ENCODE measurements around the gene SMCO3. TPM values are rescaled to one million over a fixed set of nuclear protein-coding genes. Genes with fewer than 3 reads are reported as not detected.

The SMCO3 gene
- total and polyA plus RNA-seq, 10 of the 15 experiments (the other 5 are each of a cell fraction or from before 2014, with no cell fraction given): 0.05 to 0.35 (median 0.10) TPM; not detected in 6

DNA sequence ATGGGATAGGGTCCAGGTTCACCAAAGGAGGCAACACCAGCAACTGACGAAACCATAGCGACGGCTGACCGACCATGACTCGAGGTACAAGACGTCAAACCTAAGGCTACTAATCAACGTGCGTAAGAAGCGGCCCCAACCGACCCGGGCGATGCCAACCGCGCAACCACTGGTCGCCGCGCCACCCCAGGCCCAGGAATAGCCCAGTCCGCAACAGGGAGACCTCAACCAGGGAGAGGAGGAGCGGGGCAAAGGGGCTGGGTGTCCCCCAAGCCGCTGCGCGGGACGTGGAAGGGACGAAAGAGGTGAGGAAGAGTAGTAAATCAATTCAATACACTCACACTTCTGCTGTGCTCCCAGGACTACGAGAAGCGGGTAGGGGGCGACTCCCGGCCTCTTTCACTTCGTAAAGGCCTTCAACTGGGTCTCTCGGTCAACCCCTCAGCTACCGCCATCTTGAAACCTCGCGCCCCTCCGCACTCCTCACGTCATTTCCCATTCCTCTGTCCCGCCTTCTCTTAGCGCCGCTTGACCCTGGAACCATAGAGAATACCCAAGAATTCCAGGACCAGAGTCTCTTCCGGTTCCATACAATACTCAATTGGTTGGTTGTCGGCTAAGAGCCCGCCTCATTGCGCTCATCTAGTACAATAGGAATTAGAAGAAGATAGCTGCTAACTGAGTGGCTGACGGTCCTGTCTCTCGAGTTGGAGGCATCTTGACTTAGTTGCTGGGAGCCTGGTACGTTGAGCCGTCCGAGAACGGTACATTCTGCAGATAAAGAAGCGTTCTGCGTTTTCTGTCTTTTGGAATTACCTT, 10.8 kb downstream of the SMCO3 start, which contains the start of the genes C12orf60 and WBP11 (continued):
- TF ChIP-seq, protein P1, sequence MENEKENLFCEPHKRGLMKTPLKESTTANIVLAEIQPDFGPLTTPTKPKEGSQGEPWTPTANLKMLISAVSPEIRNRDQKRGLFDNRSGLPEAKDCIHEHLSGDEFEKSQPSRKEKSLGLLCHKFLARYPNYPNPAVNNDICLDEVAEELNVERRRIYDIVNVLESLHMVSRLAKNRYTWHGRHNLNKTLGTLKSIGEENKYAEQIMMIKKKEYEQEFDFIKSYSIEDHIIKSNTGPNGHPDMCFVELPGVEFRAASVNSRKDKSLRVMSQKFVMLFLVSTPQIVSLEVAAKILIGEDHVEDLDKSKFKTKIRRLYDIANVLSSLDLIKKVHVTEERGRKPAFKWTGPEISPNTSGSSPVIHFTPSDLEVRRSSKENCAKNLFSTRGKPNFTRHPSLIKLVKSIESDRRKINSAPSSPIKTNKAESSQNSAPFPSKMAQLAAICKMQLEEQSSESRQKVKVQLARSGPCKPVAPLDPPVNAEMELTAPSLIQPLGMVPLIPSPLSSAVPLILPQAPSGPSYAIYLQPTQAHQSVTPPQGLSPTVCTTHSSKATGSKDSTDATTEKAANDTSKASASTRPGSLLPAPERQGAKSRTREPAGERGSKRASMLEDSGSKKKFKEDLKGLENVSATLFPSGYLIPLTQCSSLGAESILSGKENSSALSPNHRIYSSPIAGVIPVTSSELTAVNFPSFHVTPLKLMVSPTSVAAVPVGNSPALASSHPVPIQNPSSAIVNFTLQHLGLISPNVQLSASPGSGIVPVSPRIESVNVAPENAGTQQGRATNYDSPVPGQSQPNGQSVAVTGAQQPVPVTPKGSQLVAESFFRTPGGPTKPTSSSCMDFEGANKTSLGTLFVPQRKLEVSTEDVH (IDR thresholded peaks at IDR 0.05; ENCODE audit: low read depth, partially characterized antibody): no peak
- TF ChIP-seq, protein P2, sequence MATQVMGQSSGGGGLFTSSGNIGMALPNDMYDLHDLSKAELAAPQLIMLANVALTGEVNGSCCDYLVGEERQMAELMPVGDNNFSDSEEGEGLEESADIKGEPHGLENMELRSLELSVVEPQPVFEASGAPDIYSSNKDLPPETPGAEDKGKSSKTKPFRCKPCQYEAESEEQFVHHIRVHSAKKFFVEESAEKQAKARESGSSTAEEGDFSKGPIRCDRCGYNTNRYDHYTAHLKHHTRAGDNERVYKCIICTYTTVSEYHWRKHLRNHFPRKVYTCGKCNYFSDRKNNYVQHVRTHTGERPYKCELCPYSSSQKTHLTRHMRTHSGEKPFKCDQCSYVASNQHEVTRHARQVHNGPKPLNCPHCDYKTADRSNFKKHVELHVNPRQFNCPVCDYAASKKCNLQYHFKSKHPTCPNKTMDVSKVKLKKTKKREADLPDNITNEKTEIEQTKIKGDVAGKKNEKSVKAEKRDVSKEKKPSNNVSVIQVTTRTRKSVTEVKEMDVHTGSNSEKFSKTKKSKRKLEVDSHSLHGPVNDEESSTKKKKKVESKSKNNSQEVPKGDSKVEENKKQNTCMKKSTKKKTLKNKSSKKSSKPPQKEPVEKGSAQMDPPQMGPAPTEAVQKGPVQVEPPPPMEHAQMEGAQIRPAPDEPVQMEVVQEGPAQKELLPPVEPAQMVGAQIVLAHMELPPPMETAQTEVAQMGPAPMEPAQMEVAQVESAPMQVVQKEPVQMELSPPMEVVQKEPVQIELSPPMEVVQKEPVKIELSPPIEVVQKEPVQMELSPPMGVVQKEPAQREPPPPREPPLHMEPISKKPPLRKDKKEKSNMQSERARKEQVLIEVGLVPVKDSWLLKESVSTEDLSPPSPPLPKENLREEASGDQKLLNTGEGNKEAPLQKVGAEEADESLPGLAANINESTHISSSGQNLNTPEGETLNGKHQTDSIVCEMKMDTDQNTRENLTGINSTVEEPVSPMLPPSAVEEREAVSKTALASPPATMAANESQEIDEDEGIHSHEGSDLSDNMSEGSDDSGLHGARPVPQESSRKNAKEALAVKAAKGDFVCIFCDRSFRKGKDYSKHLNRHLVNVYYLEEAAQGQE (IDR thresholded peaks at IDR 0.05; ENCODE audit: low read depth, low read length): no peak
- TF ChIP-seq LARP7 (IDR thresholded peaks at IDR 0.05) (peak; percentile 81; the same call in 1 of the 2 replicates), HCFC1 (IDR thresholded peaks at IDR 0.05; ENCODE audit: low read length) (peak; percentile 52; the same call in 1 of the 2 replicates), NFIC (IDR thresholded peaks at IDR 0.05; ENCODE audit: low read depth, low read length) (no peak), TBL1XR1 (IDR thresholded peaks at IDR 0.05; ENCODE audit: low read depth, low read length) (no peak), YBX1 (IDR thresholded peaks at IDR 0.05) (no peak), RELA (IDR thresholded peaks at IDR 0.05; ENCODE audit: borderline replicate concordance, partially characterized antibody) (peak; percentile 57), STAT1 (conservative IDR thresholded peaks at IDR 0.05) (no peak), NR2C2 (IDR thresholded peaks at IDR 0.05; ENCODE audit: borderline replicate concordance, control insufficient read depth, insufficient read length, low read depth) (no peak), BRCA1 (IDR thresholded peaks at IDR 0.05; ENCODE audit: low read depth, low read length) (no peak), SMAD1 (IDR thresholded peaks at IDR 0.05; ENCODE audit: low read depth, partially characterized antibody) (peak; percentile 63), EZH2 (IDR thresholded peaks at IDR 0.05; ENCODE audit: borderline replicate concordance, control insufficient read depth, low read depth, low read length) (no peak), KAT2A (conservative IDR thresholded peaks at IDR 0.05; ENCODE audit: control insufficient read depth, low read depth, low read length) (no peak), RUNX3 (IDR thresholded peaks at IDR 0.05; ENCODE audit: low read length) (peak; percentile 59), CBFB (IDR thresholded peaks at IDR 0.05; ENCODE audit: low read depth) (no peak), TCF12 (IDR thresholded peaks at IDR 0.05; ENCODE audit: low read depth, low read length) (no peak)
- TF ChIP-seq, protein P3, sequence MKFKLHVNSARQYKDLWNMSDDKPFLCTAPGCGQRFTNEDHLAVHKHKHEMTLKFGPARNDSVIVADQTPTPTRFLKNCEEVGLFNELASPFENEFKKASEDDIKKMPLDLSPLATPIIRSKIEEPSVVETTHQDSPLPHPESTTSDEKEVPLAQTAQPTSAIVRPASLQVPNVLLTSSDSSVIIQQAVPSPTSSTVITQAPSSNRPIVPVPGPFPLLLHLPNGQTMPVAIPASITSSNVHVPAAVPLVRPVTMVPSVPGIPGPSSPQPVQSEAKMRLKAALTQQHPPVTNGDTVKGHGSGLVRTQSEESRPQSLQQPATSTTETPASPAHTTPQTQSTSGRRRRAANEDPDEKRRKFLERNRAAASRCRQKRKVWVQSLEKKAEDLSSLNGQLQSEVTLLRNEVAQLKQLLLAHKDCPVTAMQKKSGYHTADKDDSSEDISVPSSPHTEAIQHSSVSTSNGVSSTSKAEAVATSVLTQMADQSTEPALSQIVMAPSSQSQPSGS (IDR thresholded peaks at IDR 0.05; ENCODE audit: low read length): peak; percentile 24; the same call in 1 of the 2 replicates
- TF ChIP-seq, protein P4, sequence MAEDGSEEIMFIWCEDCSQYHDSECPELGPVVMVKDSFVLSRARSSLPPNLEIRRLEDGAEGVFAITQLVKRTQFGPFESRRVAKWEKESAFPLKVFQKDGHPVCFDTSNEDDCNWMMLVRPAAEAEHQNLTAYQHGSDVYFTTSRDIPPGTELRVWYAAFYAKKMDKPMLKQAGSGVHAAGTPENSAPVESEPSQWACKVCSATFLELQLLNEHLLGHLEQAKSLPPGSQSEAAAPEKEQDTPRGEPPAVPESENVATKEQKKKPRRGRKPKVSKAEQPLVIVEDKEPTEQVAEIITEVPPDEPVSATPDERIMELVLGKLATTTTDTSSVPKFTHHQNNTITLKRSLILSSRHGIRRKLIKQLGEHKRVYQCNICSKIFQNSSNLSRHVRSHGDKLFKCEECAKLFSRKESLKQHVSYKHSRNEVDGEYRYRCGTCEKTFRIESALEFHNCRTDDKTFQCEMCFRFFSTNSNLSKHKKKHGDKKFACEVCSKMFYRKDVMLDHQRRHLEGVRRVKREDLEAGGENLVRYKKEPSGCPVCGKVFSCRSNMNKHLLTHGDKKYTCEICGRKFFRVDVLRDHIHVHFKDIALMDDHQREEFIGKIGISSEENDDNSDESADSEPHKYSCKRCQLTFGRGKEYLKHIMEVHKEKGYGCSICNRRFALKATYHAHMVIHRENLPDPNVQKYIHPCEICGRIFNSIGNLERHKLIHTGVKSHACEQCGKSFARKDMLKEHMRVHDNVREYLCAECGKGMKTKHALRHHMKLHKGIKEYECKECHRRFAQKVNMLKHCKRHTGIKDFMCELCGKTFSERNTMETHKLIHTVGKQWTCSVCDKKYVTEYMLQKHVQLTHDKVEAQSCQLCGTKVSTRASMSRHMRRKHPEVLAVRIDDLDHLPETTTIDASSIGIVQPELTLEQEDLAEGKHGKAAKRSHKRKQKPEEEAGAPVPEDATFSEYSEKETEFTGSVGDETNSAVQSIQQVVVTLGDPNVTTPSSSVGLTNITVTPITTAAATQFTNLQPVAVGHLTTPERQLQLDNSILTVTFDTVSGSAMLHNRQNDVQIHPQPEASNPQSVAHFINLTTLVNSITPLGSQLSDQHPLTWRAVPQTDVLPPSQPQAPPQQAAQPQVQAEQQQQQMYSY (CRISPR knock-in tag; IDR thresholded peaks at IDR 0.05): no peak
